CD8-positive, alpha-beta memory T cell (primary cell): Measurements from ENCODE around the gene ATMIN. TPM values are rescaled to one million over a fixed set of nuclear protein-coding genes. Genes with fewer than 3 reads are reported as not detected.

Experiments used
- CTCF ChIA-PET: fragments of 350-600 bp; sonication (Branson Sonifier 250); formaldehyde crosslinking; loops from one replicate; lab custom pipeline; 2021; ENCODE audit warnings: antibody characterized with exemption; lab: Charles Lee
- POLR2A ChIA-PET: fragments of 350-600 bp; sonication (Branson Sonifier 250); formaldehyde crosslinking; loops from one replicate; lab custom pipeline; 2021; ENCODE audit warnings: antibody characterized with exemption; lab: Charles Lee
- DNase-seq, 5 donors: peaks; one replicate each; pipeline versions ENCODE4 v3.0.0 to v3.0.0-alpha.2; 2020 to 2022; ENCODE audit warnings: mixed read lengths in 1 of 5
- H3K27ac ChIP-seq: one replicate; pipeline ENCODE4 v1.7.0; 2013; ENCODE audit warnings: low read depth, mild to moderate bottlenecking, low read length, moderate library complexity
- H3K27me3 ChIP-seq: 2 replicates; pipeline ENCODE4 v1.7.0; 2013; ENCODE audit warnings: low read length, mild to moderate bottlenecking; ENCODE audit not compliant: insufficient read depth, poor library complexity, severe bottlenecking
- H3K36me3 ChIP-seq: 2 replicates; pipeline ENCODE4 v1.7.0; 2013; ENCODE audit warnings: mild to moderate bottlenecking, low read length, moderate library complexity; ENCODE audit not compliant: insufficient read depth
- H3K4me1 ChIP-seq: 2 replicates; pipeline ENCODE4 v1.7.0; 2013; ENCODE audit warnings: mild to moderate bottlenecking, low read length, moderate library complexity; ENCODE audit not compliant: insufficient read depth
- H3K4me3 ChIP-seq: 2 replicates; pipeline ENCODE4 v1.7.0; 2013; ENCODE audit warnings: mild to moderate bottlenecking, low read length
- H3K9me3 ChIP-seq: 2 replicates; pipeline ENCODE4 v1.7.0; 2013; ENCODE audit warnings: mild to moderate bottlenecking, low read length
- H3K27ac Mint-ChIP-seq, 8 donors: one replicate each; pipeline ENCODE4 v1.8.0; 2020 to 2021; ENCODE audit warnings: mixed read lengths in 8 of 8, mild to moderate bottlenecking in 6 of 8, inconsistent platforms in 3 of 8, moderate library complexity in 3 of 8
- H3K27me3 Mint-ChIP-seq, 2 donors: one replicate each; pipeline ENCODE4 v1.8.0; 2020 to 2021; ENCODE audit warnings: mixed read lengths in 2 of 2, mild to moderate bottlenecking in 1 of 2, moderate library complexity in 1 of 2
- H3K36me3 Mint-ChIP-seq, 3 donors: one replicate each; pipeline ENCODE4 v1.8.0; 2020 to 2021; ENCODE audit warnings: mixed read lengths in 3 of 3, inconsistent platforms in 1 of 3, mild to moderate bottlenecking in 1 of 3
- H3K4me1 Mint-ChIP-seq, 3 donors: one replicate each; pipeline ENCODE4 v1.8.0; 2020 to 2021; ENCODE audit warnings: mixed read lengths in 3 of 3, inconsistent platforms in 1 of 3, mild to moderate bottlenecking in 1 of 3
- H3K4me3 Mint-ChIP-seq, 7 donors: one replicate each; pipeline ENCODE4 v1.8.0; 2020 to 2021; ENCODE audit warnings: mixed read lengths in 7 of 7, mild to moderate bottlenecking in 6 of 7, moderate library complexity in 4 of 7, inconsistent platforms in 2 of 7
- H3K9me3 Mint-ChIP-seq, 5 donors: one replicate each; pipeline ENCODE4 v1.8.0; 2020 to 2022; ENCODE audit warnings: mixed read lengths in 5 of 5, mild to moderate bottlenecking in 3 of 5, moderate library complexity in 2 of 5, inconsistent platforms in 1 of 5
- polyA plus RNA-seq: library from polyadenylated mRNA; unstranded; fragments of 300-500 nt; fragmentation: Illumina TruSeq; gene quantifications from one replicate; pipeline ENCODE4 v1.2.3, GENCODE V29; 2021
- total RNA-seq, 2 experiments: library from RNA; stranded (reverse); gene quantifications; one replicate each; pipeline ENCODE4 v1.2.3, GENCODE V29; 2021

The ATMIN gene
- total and polyA plus RNA-seq, 3 experiments from 2014 or later = 30.5 to 39.2 (median 31.3) TPM

GRCh38 chr16:81000873-81001272 is 34.8 kb upstream of the ATMIN start:
- ChIA-PET POLR2A (no interaction called here), CTCF (no interaction called here)
- H3K4me3 Mint-ChIP-seq = peak overlapping the region in 1 of 7 donors; percentile 34
- peaks cover 0 to 2% of the 10 kb centered on the region in 2 donors for H3K27me3 Mint-ChIP-seq
- peaks cover 0 to 9% (median 0%) of the 10 kb centered on the region in 3 donors for H3K36me3 Mint-ChIP-seq
- Histone ChIP-seq H3K27me3 (no peaks in the 10 kb centered on the region), H3K36me3 (no peaks in the 10 kb centered on the region), H3K9me3 (no peaks in the 10 kb centered on the region), H3K4me1 (peaks cover 30% of the 10 kb centered on the region), H3K4me3 (no peak overlapping the region), H3K27ac (no peak overlapping the region)
- H3K27ac Mint-ChIP-seq = peak overlapping the region in 2 of 8 donors; percentile 38 to 48
- no peak for DNase-seq
- peaks cover 63 to 90% (median 89%) of the 10 kb centered on the region in 3 donors for H3K4me1 Mint-ChIP-seq
- H3K9me3 Mint-ChIP-seq = no peaks in the 10 kb centered on the region

GRCh38 chr16:81001330-81001729 is 34.3 kb upstream of the ATMIN start:
- H3K27me3 Mint-ChIP-seq = peaks cover 0 to 2% of the 10 kb centered on the region in 2 donors
- Histone ChIP-seq H3K9me3 (no peaks in the 10 kb centered on the region), H3K36me3 (no peaks in the 10 kb centered on the region), H3K27me3 (no peaks in the 10 kb centered on the region), H3K4me3 (no peak overlapping the region), H3K4me1 (peaks cover 33% of the 10 kb centered on the region), H3K27ac (no peak overlapping the region)
- no peak for DNase-seq
- H3K4me1 Mint-ChIP-seq = peaks cover 64 to 93% (median 90%) of the 10 kb centered on the region in 3 donors
- peaks cover 0 to 13% (median 0%) of the 10 kb centered on the region in 3 donors for H3K36me3 Mint-ChIP-seq
- POLR2A ChIA-PET = no interaction called here
- H3K4me3 Mint-ChIP-seq = peak overlapping the region in 1 of 7 donors; percentile 37
- peak overlapping the region in 4 of 8 donors; percentile 24 to 67 (median 45) for H3K27ac Mint-ChIP-seq
- H3K9me3 Mint-ChIP-seq = no peaks in the 10 kb centered on the region
- CTCF ChIA-PET = no interaction called here

DNA sequence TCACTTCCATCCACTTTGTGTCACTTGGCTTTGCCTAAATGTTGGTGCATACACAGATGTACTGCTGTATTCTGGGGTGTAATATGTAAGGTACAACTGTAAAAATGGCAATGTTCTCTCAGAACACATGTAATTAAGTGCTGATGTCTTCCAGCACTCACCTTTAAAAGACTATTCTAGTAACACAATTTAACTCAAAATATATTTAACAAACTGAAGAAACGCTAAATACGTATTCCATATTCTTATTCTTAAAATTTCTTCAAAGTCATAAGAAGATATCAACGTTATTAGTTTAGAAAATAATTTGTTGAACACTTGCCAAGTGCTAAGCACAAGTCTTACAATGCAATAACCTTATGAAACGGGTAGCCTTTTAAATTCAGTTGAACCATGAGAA is 32.6 kb upstream of the ATMIN start:
- Histone ChIP-seq H3K4me1 (peaks cover 28% of the 10 kb centered on the region), H3K27me3 (no peaks in the 10 kb centered on the region), H3K9me3 (no peaks in the 10 kb centered on the region), H3K27ac (no peak overlapping the region), H3K36me3 (no peaks in the 10 kb centered on the region), H3K4me3 (no peak overlapping the region)
- ChIA-PET POLR2A (no interaction called here), CTCF (interaction anchor here (1.3 to 4.4 kb wide), 3 partner anchors 12 to 30 kb away, joined by 3 to 77 read pairs (median 4); partner anchors contain the start of gene ATMIN)
- DNase-seq = no peak
- Mint-ChIP-seq H3K9me3 (no peaks in the 10 kb centered on the region), H3K27me3 (peaks cover 0 to 8% of the 10 kb centered on the region in 2 donors), H3K27ac (peak overlapping the region; percentile 15 to 100 (median 74)), H3K4me3 (peak overlapping the region; percentile 4 to 98 (median 89)), H3K4me1 (peaks cover 53 to 83% (median 78%) of the 10 kb centered on the region in 3 donors), H3K36me3 (peaks cover 0 to 18% (median 0%) of the 10 kb centered on the region in 3 donors)

DNA sequence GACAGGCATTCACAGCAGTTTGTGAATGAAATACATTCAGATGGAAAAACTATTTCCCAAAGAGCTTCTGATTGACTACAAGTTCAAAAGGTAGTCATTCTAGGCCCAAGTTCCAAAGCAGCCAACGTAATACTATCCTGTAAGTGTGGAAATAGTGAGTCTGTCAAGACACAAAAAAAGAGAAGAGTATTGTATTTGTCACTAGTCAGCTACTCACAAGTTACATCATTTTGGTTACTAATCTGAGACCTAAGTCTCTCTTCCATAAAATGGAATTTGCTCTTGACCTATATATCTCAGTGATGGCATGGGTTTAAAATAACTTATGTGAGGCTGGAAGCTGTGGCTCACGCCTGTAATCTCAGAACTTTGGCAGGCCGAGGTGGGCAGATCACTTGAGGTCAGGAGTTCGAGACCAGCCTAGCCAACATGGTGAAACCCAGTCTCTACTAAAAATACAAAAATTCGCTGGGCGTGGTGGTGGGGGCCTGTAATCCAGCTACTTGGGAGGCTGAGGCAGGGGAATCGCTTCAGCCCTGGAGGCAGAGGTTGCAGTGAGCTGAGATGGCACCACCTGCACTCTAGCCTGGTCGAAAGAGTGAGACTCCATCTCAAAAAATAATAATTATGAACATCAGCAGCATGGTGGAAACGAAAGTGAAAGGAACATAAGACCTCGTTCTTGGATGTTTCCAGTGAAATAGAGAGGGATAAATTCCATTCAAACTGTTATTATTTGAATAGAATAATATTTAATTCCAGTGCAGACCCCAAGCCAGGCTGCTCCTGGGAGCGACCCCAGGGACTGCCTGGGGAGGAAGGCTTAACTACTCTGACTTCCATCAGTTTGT is 31.8 kb upstream of the ATMIN start:
- Mint-ChIP-seq H3K27me3 (peaks cover 0 to 7% of the 10 kb centered on the region in 2 donors), H3K4me1 (peaks cover 49 to 82% (median 73%) of the 10 kb centered on the region in 3 donors), H3K27ac (peak overlapping the region; percentile 73 to 100 (median 90)), H3K9me3 (no peaks in the 10 kb centered on the region), H3K36me3 (peaks cover 0 to 18% (median 0%) of the 10 kb centered on the region in 3 donors), H3K4me3 (peak overlapping the region; percentile 73 to 98 (median 89))
- no peaks in the 10 kb centered on the region for H3K36me3 ChIP-seq
- no peaks in the 10 kb centered on the region for H3K9me3 ChIP-seq
- H3K27me3 ChIP-seq = no peaks in the 10 kb centered on the region
- H3K4me1 ChIP-seq = peaks cover 25% of the 10 kb centered on the region
- ChIA-PET CTCF (interaction anchor here (0.6 to 4.4 kb wide), 11 partner anchors 7 to 93 kb away, joined by 3 to 77 read pairs (median 4); partner anchors contain the start of gene ATMIN), POLR2A (interaction anchor here (0.7 to 1.3 kb wide), 2 partner anchors 31 to 73 kb away, joined by 3 to 8 read pairs; partner anchors contain the start of genes ATMIN and C16orf46)
- H3K27ac ChIP-seq = peak overlapping the region; percentile 49
- peak overlapping the region; percentile 52 for H3K4me3 ChIP-seq
- no peak for DNase-seq

- POLR2A ChIA-PET = interaction anchor here (0.7 to 1.3 kb wide), 2 partner anchors 30 to 72 kb away, joined by 3 to 8 read pairs; partner anchors contain the start of genes ATMIN and C16orf46
- no peaks in the 10 kb centered on the region for H3K27me3 ChIP-seq
- peak overlapping the region; percentile 49 for H3K27ac ChIP-seq
- peak in 2 of 5 donors; percentile 53 to 60 for DNase-seq
- no peaks in the 10 kb centered on the region for H3K36me3 ChIP-seq
- Mint-ChIP-seq H3K27me3 (peaks cover 0 to 10% of the 10 kb centered on the region in 2 donors), H3K9me3 (no peaks in the 10 kb centered on the region), H3K4me3 (peak overlapping the region; percentile 73 to 98 (median 89)), H3K4me1 (peaks cover 42 to 73% (median 64%) of the 10 kb centered on the region in 3 donors), H3K36me3 (peaks cover 0 to 18% (median 0%) of the 10 kb centered on the region in 3 donors), H3K27ac (peak overlapping the region; percentile 73 to 100 (median 90))
- H3K4me3 ChIP-seq = peak overlapping the region; percentile 52
- H3K9me3 ChIP-seq = no peaks in the 10 kb centered on the region
- peaks cover 25% of the 10 kb centered on the region for H3K4me1 ChIP-seq
- CTCF ChIA-PET = interaction anchor here (0.6 to 4.4 kb wide), 12 partner anchors 8 to 92 kb away, joined by 3 to 77 read pairs (median 4); partner anchors contain the start of gene ATMIN
These were observed 30.8 kb upstream of the ATMIN start for GRCh38 chr16:81004646-81005353.

DNA sequence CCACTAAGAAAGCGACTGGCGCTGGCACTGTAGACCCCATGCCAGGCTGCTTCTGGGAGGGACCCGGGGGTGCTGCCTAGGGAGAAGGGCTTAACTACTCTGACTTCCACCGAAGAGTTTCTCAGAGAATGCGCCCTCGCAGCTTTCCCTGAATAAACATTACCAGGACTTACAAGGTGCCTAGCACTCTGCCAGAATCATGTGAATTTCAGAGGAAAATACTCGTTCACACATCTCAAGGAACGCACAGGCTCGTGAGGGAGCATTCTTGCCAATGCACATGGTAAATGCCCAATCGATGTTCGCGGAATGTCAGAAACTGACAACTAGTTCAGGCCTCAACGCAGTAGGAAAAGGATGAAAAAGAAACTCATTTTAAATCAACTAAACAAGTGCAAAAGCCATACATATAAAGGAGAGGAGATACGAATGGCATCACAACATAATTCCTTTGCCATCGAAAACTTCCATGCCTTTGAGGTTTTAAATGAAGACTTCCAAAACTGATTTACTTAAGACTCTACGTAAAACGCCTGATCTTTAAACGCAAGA is 30.0 kb upstream of the ATMIN start:
- CTCF ChIA-PET = interaction anchor here (0.8 to 4.4 kb wide), 5 partner anchors 9 to 79 kb away, joined by 3 to 77 read pairs (median 4); partner anchors contain the start of gene ATMIN
- POLR2A ChIA-PET = no interaction called here
- peaks cover 42 to 67% (median 58%) of the 10 kb centered on the region in 3 donors for H3K4me1 Mint-ChIP-seq
- peaks cover 0 to 10% of the 10 kb centered on the region in 2 donors for H3K27me3 Mint-ChIP-seq
- Histone ChIP-seq H3K27me3 (no peaks in the 10 kb centered on the region), H3K36me3 (no peaks in the 10 kb centered on the region), H3K27ac (peak overlapping the region; percentile 94), H3K4me1 (peaks cover 25% of the 10 kb centered on the region), H3K4me3 (peak overlapping the region; percentile 77), H3K9me3 (no peaks in the 10 kb centered on the region)
- peak overlapping the region; percentile 89 to 99 (median 92) for H3K4me3 Mint-ChIP-seq
- H3K9me3 Mint-ChIP-seq = no peaks in the 10 kb centered on the region
- no peak for DNase-seq
- peak overlapping the region; percentile 95 to 100 (median 100) for H3K27ac Mint-ChIP-seq
- peaks cover 0 to 17% (median 0%) of the 10 kb centered on the region in 3 donors for H3K36me3 Mint-ChIP-seq

- peak overlapping the region; percentile 89 to 99 (median 92) for H3K4me3 Mint-ChIP-seq
- H3K36me3 Mint-ChIP-seq = peaks cover 0 to 15% (median 0%) of the 10 kb centered on the region in 3 donors
- peaks cover 42 to 62% (median 55%) of the 10 kb centered on the region in 3 donors for H3K4me1 Mint-ChIP-seq
- DNase-seq = peak in 2 of 5 donors; percentile 63 to 67
- H3K9me3 ChIP-seq = no peaks in the 10 kb centered on the region
- ChIA-PET POLR2A (interaction anchor here (0.6 to 1.9 kb wide), 6 partner anchors 9 to 735 kb away, joined by 3 to 15 read pairs (median 6); partner anchors contain the start of genes ATMIN and C16orf46), CTCF (interaction anchor here (0.9 to 4.4 kb wide), 8 partner anchors 9 to 731 kb away, joined by 3 to 77 read pairs (median 4); partner anchors contain the start of gene ATMIN)
- peak overlapping the region; percentile 77 for H3K4me3 ChIP-seq
- no peaks in the 10 kb centered on the region for H3K9me3 Mint-ChIP-seq
- no peaks in the 10 kb centered on the region for H3K27me3 ChIP-seq
- peaks cover 0 to 10% of the 10 kb centered on the region in 2 donors for H3K27me3 Mint-ChIP-seq
- H3K36me3 ChIP-seq = no peaks in the 10 kb centered on the region
- H3K4me1 ChIP-seq = peaks cover 25% of the 10 kb centered on the region
- peak overlapping the region; percentile 94 for H3K27ac ChIP-seq
- H3K27ac Mint-ChIP-seq = peak overlapping the region; percentile 95 to 100 (median 100)
These were observed 29.3 kb upstream of the ATMIN start for GRCh38 chr16:81006211-81006812.
